Gastroesophageal sphincter (tissue), 3 donors: ENCODE results near the gene PGBD4.

Experiments used
- CTCF ChIP-seq, 4 experiments: fragments of 200-600 bp in 2 of 4; fragments of 450-650 bp in 2 of 4; sonication (generic) in 1 of 4; IDR thresholded peaks; one replicate each; pipeline ENCODE4 v1.5.1; 2017 to 2019; ENCODE audit warnings: antibody characterized with exemption in 4 of 4, mild to moderate bottlenecking in 2 of 4, moderate library complexity in 2 of 4
- EP300 ChIP-seq: sonication (generic); formaldehyde crosslinking; IDR thresholded peaks from one replicate; pipeline ENCODE4 v1.6.1; 2017; ENCODE audit warnings: antibody characterized with exemption, mild to moderate bottlenecking
- POLR2A ChIP-seq, 2 donors: fragments of 450-650 bp; IDR thresholded peaks; one replicate each; pipeline ENCODE4 v1.6.1; 2017; ENCODE audit warnings: antibody characterized with exemption in 2 of 2, mild to moderate bottlenecking in 2 of 2, moderate library complexity in 1 of 2
- POLR2AphosphoS5 ChIP-seq: sonication (generic); formaldehyde crosslinking; IDR thresholded peaks from one replicate; pipeline ENCODE4 v1.6.1; 2017; ENCODE audit warnings: antibody characterized with exemption

DNA sequence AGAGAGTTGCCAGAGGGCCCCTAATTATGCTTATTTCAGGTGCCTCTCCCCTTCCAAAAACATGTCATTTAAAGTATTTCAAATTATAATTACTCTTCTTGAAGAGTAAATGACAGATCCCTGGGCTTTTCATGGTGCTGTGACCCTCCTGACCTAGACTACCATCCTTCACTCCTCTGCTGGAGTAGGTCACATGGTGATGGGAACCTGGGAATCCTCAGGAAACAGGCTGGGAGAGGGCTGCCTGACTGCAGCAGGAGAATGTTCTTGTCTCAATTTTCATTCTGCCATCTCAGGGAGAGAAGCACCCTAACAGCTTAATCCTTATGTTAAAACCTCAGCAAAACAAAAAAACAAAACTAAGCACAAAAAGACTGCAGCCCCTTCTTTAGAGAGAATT is 24.6 kb downstream of the PGBD4 start:
- TF ChIP-seq EP300 (no peak), CTCF (IDR thresholded peaks at IDR 0.05) (no peak), POLR2A (IDR thresholded peaks at IDR 0.05) (no peak), POLR2AphosphoS5 (no peak)
